Measurements from ENCODE around the gene CNTN6. TPM values are rescaled to one million over a fixed set of nuclear protein-coding genes. Genes with fewer than 3 reads are reported as not detected.

The CNTN6 gene
- total RNA-seq, 2 experiments from 2014 or later, result not detected

DNA sequence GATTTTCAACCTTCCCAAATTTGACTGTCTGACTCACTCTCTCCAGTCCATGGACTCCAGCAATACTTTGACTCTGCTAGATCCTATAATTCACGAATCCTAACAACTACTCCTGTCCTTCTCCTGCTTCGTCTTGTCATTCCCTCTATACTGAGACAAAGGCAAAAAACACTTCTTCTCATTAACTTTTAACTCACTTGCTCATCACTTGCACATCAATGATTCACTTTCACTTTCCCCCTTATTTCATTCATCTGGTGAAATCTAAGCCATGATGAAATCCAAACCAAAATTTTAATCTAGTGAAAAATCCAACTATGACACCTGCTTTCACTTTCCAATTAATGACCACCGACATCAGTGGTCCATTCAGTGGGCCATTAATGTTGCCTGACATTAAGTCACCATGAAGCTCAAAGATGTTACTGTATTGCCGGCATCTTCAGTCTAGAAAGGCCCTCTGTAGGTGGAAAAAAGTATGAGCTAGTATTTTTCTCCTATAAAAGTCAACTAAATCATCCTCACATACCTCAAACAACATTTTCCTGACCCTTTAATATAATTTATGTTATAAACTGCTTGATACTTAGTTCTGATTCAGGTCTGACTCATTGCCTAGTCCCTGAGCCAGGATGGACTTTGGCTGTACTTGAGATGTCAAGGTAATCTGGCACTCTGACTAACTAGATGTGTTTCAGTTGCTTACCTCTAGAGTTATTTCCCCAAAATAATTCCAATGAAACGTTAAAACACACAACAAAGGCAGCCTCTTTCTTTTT lies 158.6 kb downstream of the CNTN6 start:
- ATAC-seq (no peak), DNase-seq (no peak)
- H3K4me1 Mint-ChIP-seq (ENCODE audit: low read depth), result no peaks in the 10 kb centered on the region
- ChIA-PET CTCF (no interaction called here), POLR2A (no interaction called here)
- H3K27me3 Mint-ChIP-seq, result no peaks in the 10 kb centered on the region
- intact Hi-C loops (cut with micrococcal nuclease), result no loop called here
- H3K9me3 Mint-ChIP-seq, result peaks cover 6% of the 10 kb centered on the region
- H3K27ac Mint-ChIP-seq, result no peak overlapping the region
- H3K36me3 Mint-ChIP-seq (ENCODE audit: low read depth), result no peaks in the 10 kb centered on the region
- no peak overlapping the region for H3K4me3 Mint-ChIP-seq
- TF ChIP-seq, protein P1, sequence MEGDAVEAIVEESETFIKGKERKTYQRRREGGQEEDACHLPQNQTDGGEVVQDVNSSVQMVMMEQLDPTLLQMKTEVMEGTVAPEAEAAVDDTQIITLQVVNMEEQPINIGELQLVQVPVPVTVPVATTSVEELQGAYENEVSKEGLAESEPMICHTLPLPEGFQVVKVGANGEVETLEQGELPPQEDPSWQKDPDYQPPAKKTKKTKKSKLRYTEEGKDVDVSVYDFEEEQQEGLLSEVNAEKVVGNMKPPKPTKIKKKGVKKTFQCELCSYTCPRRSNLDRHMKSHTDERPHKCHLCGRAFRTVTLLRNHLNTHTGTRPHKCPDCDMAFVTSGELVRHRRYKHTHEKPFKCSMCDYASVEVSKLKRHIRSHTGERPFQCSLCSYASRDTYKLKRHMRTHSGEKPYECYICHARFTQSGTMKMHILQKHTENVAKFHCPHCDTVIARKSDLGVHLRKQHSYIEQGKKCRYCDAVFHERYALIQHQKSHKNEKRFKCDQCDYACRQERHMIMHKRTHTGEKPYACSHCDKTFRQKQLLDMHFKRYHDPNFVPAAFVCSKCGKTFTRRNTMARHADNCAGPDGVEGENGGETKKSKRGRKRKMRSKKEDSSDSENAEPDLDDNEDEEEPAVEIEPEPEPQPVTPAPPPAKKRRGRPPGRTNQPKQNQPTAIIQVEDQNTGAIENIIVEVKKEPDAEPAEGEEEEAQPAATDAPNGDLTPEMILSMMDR (IDR thresholded peaks at IDR 0.05), result no peak

DNA sequence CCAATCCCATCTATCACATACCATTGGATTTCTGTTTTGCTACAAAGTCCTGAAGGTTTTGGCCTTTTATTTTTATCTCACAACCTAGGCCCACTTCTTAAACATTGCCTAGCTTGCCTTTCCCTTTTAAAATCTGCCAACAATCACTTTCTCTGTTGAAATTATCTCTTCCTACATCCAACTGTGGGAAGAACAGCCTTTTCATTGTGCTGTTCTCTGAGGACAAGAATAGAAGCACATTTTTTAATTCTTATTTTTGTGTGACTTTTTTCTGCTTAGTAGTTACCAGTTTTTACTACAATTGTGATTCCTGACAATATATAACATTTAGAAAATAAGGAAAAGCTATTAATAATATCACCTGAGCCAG lies 159.2 kb downstream of the CNTN6 start:
- ChIA-PET POLR2A (no interaction called here), CTCF (no interaction called here)
- no peaks in the 10 kb centered on the region for H3K36me3 Mint-ChIP-seq (ENCODE audit: low read depth)
- H3K27me3 Mint-ChIP-seq, result no peaks in the 10 kb centered on the region
- no peak overlapping the region for H3K4me3 Mint-ChIP-seq
- intact Hi-C loops (cut with micrococcal nuclease), result no loop called here
- H3K4me1 Mint-ChIP-seq (ENCODE audit: low read depth), result no peaks in the 10 kb centered on the region
- TF ChIP-seq, protein P1 (IDR thresholded peaks at IDR 0.05), result no peak
- no peak for ATAC-seq
- DNase-seq, result no peak
- peaks cover 6% of the 10 kb centered on the region for H3K9me3 Mint-ChIP-seq
- H3K27ac Mint-ChIP-seq, result no peak overlapping the region

DNA sequence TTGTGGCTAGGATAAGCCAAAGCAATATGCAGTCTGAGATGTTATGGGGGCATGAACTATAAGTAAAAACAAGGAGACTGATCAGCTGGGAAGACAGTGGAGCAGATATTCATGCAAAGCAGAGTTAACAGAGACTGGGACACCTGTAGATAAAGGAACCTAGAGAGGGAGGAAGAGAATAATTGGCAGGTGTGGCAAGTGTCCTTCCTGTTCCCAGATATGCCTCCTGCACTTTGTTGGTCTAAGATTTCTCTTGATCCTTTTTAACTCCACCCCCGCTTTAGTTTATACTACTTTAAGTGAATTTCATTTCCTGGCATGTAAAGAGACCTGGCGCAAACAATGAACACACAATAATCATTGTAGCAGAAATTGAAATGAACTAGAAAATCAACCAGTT lies 169.4 kb downstream of the CNTN6 start:
- peaks cover 1% of the 10 kb centered on the region for H3K9me3 Mint-ChIP-seq
- no peak overlapping the region for H3K27ac Mint-ChIP-seq
- intact Hi-C loops (cut with micrococcal nuclease), result no loop called here
- TF ChIP-seq, protein P1 (IDR thresholded peaks at IDR 0.05), result no peak
- DNase-seq (no peak), ATAC-seq (no peak)
- ChIA-PET CTCF (no interaction called here), POLR2A (no interaction called here)
- no peaks in the 10 kb centered on the region for H3K27me3 Mint-ChIP-seq
- no peak overlapping the region for H3K4me3 Mint-ChIP-seq
- H3K4me1 Mint-ChIP-seq (ENCODE audit: low read depth), result no peaks in the 10 kb centered on the region
- H3K36me3 Mint-ChIP-seq (ENCODE audit: low read depth), result no peaks in the 10 kb centered on the region

DNA sequence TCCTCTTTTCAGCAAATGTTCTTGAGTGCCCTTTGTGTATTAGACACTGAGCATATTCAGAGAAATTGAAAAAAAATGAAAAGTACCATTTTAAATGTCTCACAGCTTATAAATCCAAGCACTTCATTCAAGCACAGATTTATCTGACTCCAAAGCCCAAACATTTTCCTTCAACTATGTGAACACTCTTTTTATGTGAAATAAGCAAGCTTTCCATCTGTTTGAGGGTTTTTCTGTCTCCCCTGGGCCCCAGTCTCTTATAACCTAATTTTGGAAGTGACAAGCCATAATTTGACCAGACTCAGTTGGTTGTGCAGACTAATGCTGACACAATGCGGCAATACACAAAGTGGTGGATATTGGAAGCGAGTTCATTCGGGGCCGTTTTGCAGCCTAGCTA lies 170.3 kb downstream of the CNTN6 start:
- Mint-ChIP-seq H3K27me3 (no peaks in the 10 kb centered on the region), H3K36me3 (ENCODE audit: low read depth) (no peaks in the 10 kb centered on the region), H3K4me3 (no peak overlapping the region), H3K9me3 (peaks cover 1% of the 10 kb centered on the region), H3K4me1 (ENCODE audit: low read depth) (no peaks in the 10 kb centered on the region), H3K27ac (no peak overlapping the region)
- ATAC-seq (no peak), DNase-seq (no peak)
- TF ChIP-seq, protein P1 (IDR thresholded peaks at IDR 0.05), result no peak
- ChIA-PET CTCF (no interaction called here), POLR2A (no interaction called here)
- intact Hi-C loops (cut with micrococcal nuclease), result no loop called here

DNA sequence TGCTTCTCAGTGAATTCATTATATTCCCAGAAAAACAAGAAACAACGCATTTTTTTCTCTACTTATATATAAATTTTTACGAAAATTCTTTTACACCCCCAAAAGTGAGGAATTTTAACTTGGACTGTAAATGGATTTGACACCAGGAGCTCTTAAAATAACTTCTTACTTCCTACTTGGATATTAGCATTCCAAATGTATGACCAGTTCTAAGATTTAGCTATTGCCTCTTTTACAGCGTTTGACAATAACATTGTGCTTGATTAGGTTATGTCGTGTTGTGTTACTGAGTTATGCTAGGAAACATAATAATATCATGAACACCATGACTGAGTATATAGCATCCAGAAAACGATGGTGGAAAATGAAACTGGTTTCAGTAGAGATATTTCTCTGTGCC lies 177.0 kb downstream of the CNTN6 start:
- DNase-seq (no peak), ATAC-seq (no peak)
- peaks cover 5% of the 10 kb centered on the region for H3K9me3 Mint-ChIP-seq
- H3K36me3 Mint-ChIP-seq (ENCODE audit: low read depth), result no peaks in the 10 kb centered on the region
- CTCF ChIA-PET, result no interaction called here
- no peaks in the 10 kb centered on the region for H3K27me3 Mint-ChIP-seq
- no peak overlapping the region for H3K4me3 Mint-ChIP-seq
- POLR2A ChIA-PET, result no interaction called here
- intact Hi-C loops (cut with micrococcal nuclease), result no loop called here
- H3K4me1 Mint-ChIP-seq (ENCODE audit: low read depth), result no peaks in the 10 kb centered on the region
- TF ChIP-seq, protein P1 (IDR thresholded peaks at IDR 0.05), result no peak
- no peak overlapping the region for H3K27ac Mint-ChIP-seq

Measured in activated CD8-positive, alpha-beta T cell treated with anti-CD3 and anti-CD28 coated beads for 36 hours (primary cell).